VCaP (cell line): Measurements from ENCODE around the gene SORCS1.

Experiments
- H3K27ac ChIP-seq: fragments of 450-650 bp; 2 replicates; pipeline ENCODE4 v1.5.1; 2017
- CTCF ChIP-seq: fragments of 450-650 bp; conservative IDR thresholded peaks from 2 replicates; pipeline ENCODE4 v1.5.1; 2017; ENCODE audit warnings: mild to moderate bottlenecking, moderate library complexity

Gene SORCS1

GRCh38 chr10:107067843-107068242 lies 96.7 kb downstream of the SORCS1 start:
- TF ChIP-seq CTCF, result no peak
- H3K27ac ChIP-seq, result no peak overlapping the region

- no peak for TF ChIP-seq CTCF
- no peak overlapping the region for H3K27ac ChIP-seq
Measured at GRCh38 chr10:107064075-107064474, 100.4 kb downstream of the SORCS1 start.

- no peak for TF ChIP-seq CTCF
- no peak overlapping the region for H3K27ac ChIP-seq
Measured at GRCh38 chr10:107059872-107060271, 104.6 kb downstream of the SORCS1 start.

DNA sequence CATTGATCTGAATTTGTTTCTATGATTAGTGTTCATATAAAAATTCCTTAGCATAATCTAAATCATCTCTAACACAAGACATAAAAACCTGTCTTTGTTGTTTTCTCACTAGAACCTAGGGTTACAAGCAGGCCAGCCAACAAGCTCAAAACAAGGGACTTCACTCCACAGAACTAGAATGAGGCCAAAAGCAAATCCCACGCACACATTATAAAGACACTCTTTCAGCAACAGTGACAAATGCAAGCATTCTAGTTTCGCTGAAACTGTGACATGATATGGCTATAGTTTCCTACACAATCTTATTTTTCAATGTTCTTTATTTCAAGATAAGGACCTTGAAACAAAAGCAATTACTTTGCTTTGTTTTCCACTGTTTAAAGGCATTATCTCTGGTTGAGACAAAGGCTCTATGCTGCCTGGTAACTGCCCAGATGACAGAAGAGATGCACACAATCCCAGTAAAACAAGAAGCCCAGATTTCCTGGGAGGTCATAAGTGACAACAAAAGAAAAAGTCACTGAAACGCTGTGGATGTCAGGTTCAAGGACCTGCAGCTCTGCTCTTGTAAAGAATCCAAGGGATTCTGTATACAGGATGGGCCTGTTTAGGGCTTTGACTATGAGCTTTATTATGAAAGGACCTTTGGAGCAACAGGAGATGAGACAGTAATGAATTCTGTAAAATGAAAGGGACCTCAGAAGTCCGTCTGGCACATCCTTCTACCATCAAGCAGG lies 105.3 kb downstream of the SORCS1 start:
- no peak overlapping the region for H3K27ac ChIP-seq
- no peak for TF ChIP-seq CTCF

GRCh38 chr10:107058331-107058730 lies 106.2 kb downstream of the SORCS1 start:
- H3K27ac ChIP-seq, result no peak overlapping the region
- TF ChIP-seq CTCF, result no peak

DNA sequence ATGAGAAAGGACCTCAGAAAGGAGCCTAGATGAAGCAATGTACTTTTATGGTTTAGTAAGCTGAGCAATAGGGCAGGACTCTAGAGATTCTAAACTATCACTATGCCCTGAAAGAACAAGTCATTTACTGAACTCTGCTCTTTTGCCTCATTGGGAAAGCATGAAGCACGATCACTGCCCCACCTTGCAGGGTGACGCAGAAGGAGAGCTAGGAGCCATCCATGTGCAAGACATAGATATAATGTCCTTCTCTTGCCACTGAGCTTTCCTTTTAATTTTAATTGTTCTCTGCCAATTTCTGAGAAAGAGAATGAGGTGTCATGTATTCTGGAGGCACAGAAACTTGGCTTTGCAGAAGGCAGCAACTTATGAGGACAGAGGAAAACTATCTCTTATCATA lies 108.3 kb downstream of the SORCS1 start:
- no peak for TF ChIP-seq CTCF
- no peak overlapping the region for H3K27ac ChIP-seq

GRCh38 chr10:107054469-107055156 lies 109.9 kb downstream of the SORCS1 start:
- H3K27ac ChIP-seq, result no peak overlapping the region
- TF ChIP-seq CTCF, result no peak
